Measurements from ENCODE around the gene PGPEP1. TPM values are rescaled to one million over a fixed set of nuclear protein-coding genes. Genes with fewer than 3 reads are reported as not detected.
"Not testable (repeated sequence)": the region's sequence is repeated elsewhere in the genome, so short reads cannot be mapped to it uniquely, and the experiment has no call there.

The PGPEP1 gene
- polyA plus RNA-seq, 1 donor = 14.4 TPM

- DNase-seq = no peak
Observed at GRCh38 chr19:18391509-18392075, 51.2 kb downstream of the PGPEP1 start.

- DNase-seq = no peak
Observed at GRCh38 chr19:18392417-18392816, 52.0 kb downstream of the PGPEP1 start.

GRCh38 chr19:18392926-18393325 is 52.5 kb downstream of the PGPEP1 start:
- DNase-seq = no peak

GRCh38 chr19:18393836-18394235 is 53.4 kb downstream of the PGPEP1 start:
- DNase-seq = no peak

GRCh38 chr19:18396471-18397241 is 56.3 kb downstream of the PGPEP1 start:
- DNase-seq = no peak

GRCh38 chr19:18397242-18398202 is 57.1 kb downstream of the PGPEP1 start, which contains the start of gene LRRC25:
Gene LRRC25, minus strand, starts transcription at chr19:18397622. Its CDS starts 659 bp downstream, at chr19:18396963.
- no peak for DNase-seq

GRCh38 chr19:18399008-18399407 is 58.6 kb downstream of the PGPEP1 start:
- no peak for DNase-seq

GRCh38 chr19:18401580-18402112 is 61.2 kb downstream of the PGPEP1 start:
- peak; percentile 83 for DNase-seq

- not testable (repeated sequence) for DNase-seq
Observed at GRCh38 chr19:18402455-18403248, 62.3 kb downstream of the PGPEP1 start.

GRCh38 chr19:18405754-18406153 is 65.4 kb downstream of the PGPEP1 start:
- DNase-seq = not testable (repeated sequence)

GRCh38 chr19:18406749-18407148 is 66.4 kb downstream of the PGPEP1 start:
- DNase-seq = no peak

GRCh38 chr19:18408053-18408476 is 67.7 kb downstream of the PGPEP1 start:
- DNase-seq = no peak

- DNase-seq = no peak
Observed at GRCh38 chr19:18412610-18413239, 72.3 kb downstream of the PGPEP1 start.

GRCh38 chr19:18414504-18415177 is 74.2 kb downstream of the PGPEP1 start:
- no peak for DNase-seq

GRCh38 chr19:18415178-18415867 is 74.9 kb downstream of the PGPEP1 start:
- DNase-seq = peak; percentile 85

GRCh38 chr19:18416778-18417249 is 76.4 kb downstream of the PGPEP1 start:
- DNase-seq = peak; percentile 94

- peak; percentile 91 for DNase-seq
Observed at GRCh38 chr19:18417250-18418028, 77.0 kb downstream of the PGPEP1 start.

GRCh38 chr19:18418029-18418482 is 77.7 kb downstream of the PGPEP1 start:
- DNase-seq = peak; percentile 67

Data from hindlimb muscle (tissue), 1 donor.